SK-N-SH (cell line): ENCODE results near the gene ATAD1.

Source experiments
- REST ChIP-seq: IDR thresholded peaks from 2 replicates; pipeline ENCODE4 v1.6.1; 2012; ENCODE audit warnings: mild to moderate bottlenecking, low read depth, low read length, moderate library complexity
- RXRA ChIP-seq: IDR thresholded peaks from 2 replicates; pipeline ENCODE4 v1.4.0; 2012; ENCODE audit warnings: low read depth, mild to moderate bottlenecking, borderline replicate concordance
- SIN3A ChIP-seq: IDR thresholded peaks from 2 replicates; pipeline ENCODE4 v1.6.1; 2012; ENCODE audit warnings: low read depth, mild to moderate bottlenecking, low read length, moderate library complexity, borderline replicate concordance
- SMC3 ChIP-seq: IDR thresholded peaks from 2 replicates; pipeline ENCODE4 v1.6.1; 2012; ENCODE audit warnings: low read depth, low read length, improper control_type of control experiment
- TAF1 ChIP-seq: IDR thresholded peaks from 2 replicates; pipeline ENCODE4 v1.6.1; 2012; ENCODE audit warnings: low read depth, mild to moderate bottlenecking, low read length, moderate library complexity, borderline replicate concordance
- TEAD4 ChIP-seq: IDR thresholded peaks from 2 replicates; pipeline ENCODE4 v1.4.0; 2012; ENCODE audit warnings: mild to moderate bottlenecking, borderline replicate concordance; ENCODE audit not compliant: insufficient read depth
- TF ChIP-seq, protein P1 (sequence below): fragments of 200-600 bp; sonication (generic); IDR thresholded peaks from 2 replicates; pipeline ENCODE4 v1.6.1; 2017; ENCODE audit warnings: antibody characterized with exemption, mild to moderate bottlenecking, moderate library complexity
- TF ChIP-seq, protein P2 (sequence below): IDR thresholded peaks from 2 replicates; pipeline ENCODE4 v1.4.0; 2012; ENCODE audit warnings: low read depth

GRCh38 chr10:87706731-87707130, 111.3 kb downstream of the ATAD1 start:
- TF ChIP-seq, protein P1, sequence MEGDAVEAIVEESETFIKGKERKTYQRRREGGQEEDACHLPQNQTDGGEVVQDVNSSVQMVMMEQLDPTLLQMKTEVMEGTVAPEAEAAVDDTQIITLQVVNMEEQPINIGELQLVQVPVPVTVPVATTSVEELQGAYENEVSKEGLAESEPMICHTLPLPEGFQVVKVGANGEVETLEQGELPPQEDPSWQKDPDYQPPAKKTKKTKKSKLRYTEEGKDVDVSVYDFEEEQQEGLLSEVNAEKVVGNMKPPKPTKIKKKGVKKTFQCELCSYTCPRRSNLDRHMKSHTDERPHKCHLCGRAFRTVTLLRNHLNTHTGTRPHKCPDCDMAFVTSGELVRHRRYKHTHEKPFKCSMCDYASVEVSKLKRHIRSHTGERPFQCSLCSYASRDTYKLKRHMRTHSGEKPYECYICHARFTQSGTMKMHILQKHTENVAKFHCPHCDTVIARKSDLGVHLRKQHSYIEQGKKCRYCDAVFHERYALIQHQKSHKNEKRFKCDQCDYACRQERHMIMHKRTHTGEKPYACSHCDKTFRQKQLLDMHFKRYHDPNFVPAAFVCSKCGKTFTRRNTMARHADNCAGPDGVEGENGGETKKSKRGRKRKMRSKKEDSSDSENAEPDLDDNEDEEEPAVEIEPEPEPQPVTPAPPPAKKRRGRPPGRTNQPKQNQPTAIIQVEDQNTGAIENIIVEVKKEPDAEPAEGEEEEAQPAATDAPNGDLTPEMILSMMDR: no peak
- no peak for TF ChIP-seq TEAD4
- TF ChIP-seq SMC3: no peak
- no peak for TF ChIP-seq TAF1
- TF ChIP-seq SIN3A: no peak
- TF ChIP-seq REST: no peak
- TF ChIP-seq, protein P2, sequence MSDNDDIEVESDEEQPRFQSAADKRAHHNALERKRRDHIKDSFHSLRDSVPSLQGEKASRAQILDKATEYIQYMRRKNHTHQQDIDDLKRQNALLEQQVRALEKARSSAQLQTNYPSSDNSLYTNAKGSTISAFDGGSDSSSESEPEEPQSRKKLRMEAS: no peak
- no peak for TF ChIP-seq RXRA
